GM12801 (cell line): Measurements from ENCODE around the gene RIMBP3C.

Source experiments
- CTCF ChIP-seq: IDR thresholded peaks from one replicate; pipeline ENCODE4 v1.5.1; 2011; ENCODE audit warnings: control low read depth; ENCODE audit not compliant: insufficient read length; ENCODE audit errors: extremely low read depth

Gene RIMBP3C

GRCh38 chr22:21573750-21574494 lies 22.7 kb upstream of the RIMBP3C start:
- TF ChIP-seq CTCF, result no peak

- no peak for TF ChIP-seq CTCF
These were observed 22.1 kb upstream of the RIMBP3C start for GRCh38 chr22:21573293-21573734.

GRCh38 chr22:21571679-21572078 lies 20.4 kb upstream of the RIMBP3C start:
- no peak for TF ChIP-seq CTCF

- TF ChIP-seq CTCF, result no peak
These were observed 19.1 kb upstream of the RIMBP3C start for GRCh38 chr22:21570398-21570797.

GRCh38 chr22:21569459-21570170 lies 18.4 kb upstream of the RIMBP3C start:
- no peak for TF ChIP-seq CTCF

GRCh38 chr22:21568347-21569075 lies 17.2 kb upstream of the RIMBP3C start:
- TF ChIP-seq CTCF, result no peak
